Naive thymus-derived CD8-positive, alpha-beta T cell (primary cell): ENCODE measurements around the gene PCNX2. TPM values are rescaled to one million over a fixed set of nuclear protein-coding genes. Genes with fewer than 3 reads are reported as not detected.

Experiments used
- ATAC-seq, 2 donors: fragments of 150-1000 bp; cut with Tn5 transposase in 1 of 2; sonication (Bioruptor Pico), chemical (Tn5 transposase) in 1 of 2; 1 replicate in 1 of 2; 2 replicates in 1 of 2; pipeline ENCODE4 v1.10.0; 2021; ENCODE audit warnings: mild to moderate bottlenecking in 2 of 2, moderate library complexity in 2 of 2
- POLR2A ChIA-PET: fragments of 350-600 bp; sonication (Branson Sonifier 250); formaldehyde crosslinking; loops from one replicate; lab custom pipeline; 2021; ENCODE audit warnings: antibody characterized with exemption; lab: Charles Lee
- DNase-seq, 10 donors: peaks; one replicate each; pipeline versions ENCODE4 v3.0.0 to v3.0.0-alpha.2; 2020 to 2022
- H3K27ac Mint-ChIP-seq, 10 donors: one replicate each; pipeline ENCODE4 v1.8.0; 2020 to 2022; ENCODE audit warnings: mild to moderate bottlenecking in 10 of 10, mixed read lengths in 10 of 10, moderate library complexity in 4 of 10, inconsistent platforms in 1 of 10
- H3K27me3 Mint-ChIP-seq, 5 donors: one replicate each; pipeline ENCODE4 v1.8.0; 2021 to 2022; ENCODE audit warnings: mixed read lengths in 5 of 5
- H3K36me3 Mint-ChIP-seq, 3 donors: one replicate each; pipeline ENCODE4 v1.8.0; 2020 to 2022; ENCODE audit warnings: mixed read lengths in 3 of 3, mild to moderate bottlenecking in 2 of 3, inconsistent platforms in 1 of 3
- H3K4me1 Mint-ChIP-seq, 4 donors: one replicate each; pipeline ENCODE4 v1.8.0; 2021 to 2022; ENCODE audit warnings: mixed read lengths in 4 of 4
- H3K4me3 Mint-ChIP-seq, 10 donors: one replicate each; pipeline ENCODE4 v1.8.0; 2020 to 2022; ENCODE audit warnings: mild to moderate bottlenecking in 10 of 10, mixed read lengths in 10 of 10, moderate library complexity in 6 of 10, inconsistent platforms in 1 of 10
- H3K9me3 Mint-ChIP-seq, 9 donors: one replicate each; pipeline ENCODE4 v1.8.0; 2020 to 2022; ENCODE audit warnings: mixed read lengths in 9 of 9, mild to moderate bottlenecking in 3 of 9, inconsistent platforms in 1 of 9, moderate library complexity in 1 of 9
- polyA plus RNA-seq, 3 donors: library from polyadenylated mRNA; unstranded; fragments of 300-500 nt; fragmentation: Illumina TruSeq; gene quantifications; one replicate each; pipeline ENCODE4 v1.2.3, GENCODE V29; 2021
- total RNA-seq, 8 experiments: library from RNA in 2 of 8; stranded (reverse) in 2 of 8; gene quantifications; one replicate each; pipeline ENCODE4 v1.2.3 and lab custom pipeline; 2021 to 2026

Gene PCNX2
- total and polyA plus RNA-seq, 5 experiments from 2014 or later, result 2.2 to 54.8 (median 6.9) TPM

GRCh38 chr1:232973652-232974611 lies 321.6 kb downstream of the PCNX2 start:
- no peak for ATAC-seq
- Mint-ChIP-seq H3K4me3 (no peak overlapping the region), H3K4me1 (peaks cover 16 to 27% (median 19%) of the 10 kb centered on the region in 4 donors), H3K36me3 (peaks cover 39 to 75% (median 65%) of the 10 kb centered on the region in 3 donors), H3K27ac (peak overlapping the region in 2 of 10 donors; percentile 7 to 35), H3K9me3 (peaks cover 13 to 24% (median 18%) of the 10 kb centered on the region in 9 donors), H3K27me3 (no peaks in the 10 kb centered on the region)
- POLR2A ChIA-PET, result no interaction called here
- DNase-seq, result no peak

- Mint-ChIP-seq H3K4me3 (no peak overlapping the region), H3K9me3 (peaks cover 13 to 24% (median 18%) of the 10 kb centered on the region in 9 donors), H3K36me3 (peaks cover 36 to 90% (median 76%) of the 10 kb centered on the region in 3 donors)
These were observed 325.0 kb downstream of the PCNX2 start for GRCh38 chr1:232970508-232970907.

DNA sequence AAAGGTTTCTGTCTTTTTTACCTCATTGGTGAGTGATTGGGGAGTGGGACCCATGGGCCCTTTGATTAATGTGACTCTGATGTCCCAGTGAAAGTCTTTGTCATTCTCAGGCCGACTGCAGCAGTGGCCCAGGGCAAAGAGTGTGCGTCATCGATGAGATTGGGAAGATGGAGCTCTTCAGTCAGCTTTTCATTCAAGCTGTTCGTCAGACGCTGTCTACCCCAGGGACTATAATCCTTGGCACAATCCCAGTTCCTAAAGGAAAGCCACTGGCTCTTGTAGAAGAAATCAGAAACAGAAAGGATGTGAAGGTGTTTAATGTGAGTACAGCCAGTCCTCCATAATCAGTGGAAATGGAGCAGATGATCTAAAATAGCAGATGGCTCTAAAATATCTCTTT lies 325.7 kb downstream of the PCNX2 start:
- H3K27me3 Mint-ChIP-seq, result no peaks in the 10 kb centered on the region
- peaks cover 8 to 28% (median 15%) of the 10 kb centered on the region in 4 donors for H3K4me1 Mint-ChIP-seq
- H3K9me3 Mint-ChIP-seq, result peaks cover 13 to 24% (median 15%) of the 10 kb centered on the region in 9 donors
- POLR2A ChIA-PET, result no interaction called here
- no peak overlapping the region for H3K27ac Mint-ChIP-seq
- DNase-seq, result no peak
- H3K4me3 Mint-ChIP-seq, result no peak overlapping the region
- H3K36me3 Mint-ChIP-seq, result peaks cover 31 to 92% (median 71%) of the 10 kb centered on the region in 3 donors
- ATAC-seq, result no peak

More at GRCh38 chr1:232970508-232970907, 325.0 kb downstream of the PCNX2 start:
- ATAC-seq (no peak), DNase-seq (no peak)
- Mint-ChIP-seq H3K4me1 (peaks cover under 1 to 21% (median 10%) of the 10 kb centered on the region in 4 donors), H3K27ac (no peak overlapping the region), H3K27me3 (no peaks in the 10 kb centered on the region)
- POLR2A ChIA-PET, result no interaction called here

DNA sequence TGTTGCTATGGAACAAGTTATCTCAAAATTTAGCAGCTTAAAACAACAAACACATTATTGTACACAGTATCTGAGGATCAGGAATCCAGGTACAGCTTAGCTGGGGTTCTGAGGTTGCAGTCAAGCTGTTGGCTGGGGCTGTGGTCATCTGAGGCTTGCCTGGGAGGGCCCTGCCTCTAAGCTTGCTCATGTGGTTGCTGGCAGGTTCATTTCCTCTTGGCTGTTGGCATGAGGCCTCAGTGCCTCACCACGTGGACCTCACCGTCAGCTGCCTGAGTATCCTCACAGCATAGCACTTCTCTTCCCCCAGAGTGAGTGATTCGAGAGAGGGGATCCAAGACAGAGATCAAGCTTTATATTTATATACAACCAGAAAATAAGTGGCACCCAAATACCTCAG lies 326.6 kb downstream of the PCNX2 start:
- Mint-ChIP-seq H3K9me3 (peaks cover 8 to 20% (median 14%) of the 10 kb centered on the region in 9 donors), H3K27me3 (no peaks in the 10 kb centered on the region), H3K36me3 (peaks cover 23 to 88% (median 63%) of the 10 kb centered on the region in 3 donors), H3K4me1 (peaks cover 8 to 32% (median 17%) of the 10 kb centered on the region in 4 donors), H3K4me3 (no peak overlapping the region), H3K27ac (no peak overlapping the region)
- ATAC-seq (no peak), DNase-seq (no peak)
- POLR2A ChIA-PET, result no interaction called here

DNA sequence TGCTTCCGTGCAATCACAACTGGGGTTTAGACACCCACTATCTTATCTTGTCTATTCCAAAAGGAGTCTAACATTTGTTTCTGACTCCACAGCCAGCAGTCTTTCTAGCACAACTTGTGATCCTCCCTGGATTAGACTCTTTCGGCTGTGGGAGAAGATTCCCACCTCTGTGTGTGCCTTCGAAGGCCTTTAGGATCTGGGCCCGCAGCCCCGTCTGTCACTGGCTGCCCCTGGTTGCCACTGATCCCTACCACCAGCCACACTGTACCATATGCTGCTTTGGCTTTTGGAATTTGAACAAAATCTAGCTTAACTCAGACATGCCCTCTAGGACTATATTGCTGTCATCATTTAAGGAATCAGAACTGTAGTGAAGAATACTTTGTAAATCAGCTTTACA lies 327.1 kb downstream of the PCNX2 start:
- POLR2A ChIA-PET, result no interaction called here

DNA sequence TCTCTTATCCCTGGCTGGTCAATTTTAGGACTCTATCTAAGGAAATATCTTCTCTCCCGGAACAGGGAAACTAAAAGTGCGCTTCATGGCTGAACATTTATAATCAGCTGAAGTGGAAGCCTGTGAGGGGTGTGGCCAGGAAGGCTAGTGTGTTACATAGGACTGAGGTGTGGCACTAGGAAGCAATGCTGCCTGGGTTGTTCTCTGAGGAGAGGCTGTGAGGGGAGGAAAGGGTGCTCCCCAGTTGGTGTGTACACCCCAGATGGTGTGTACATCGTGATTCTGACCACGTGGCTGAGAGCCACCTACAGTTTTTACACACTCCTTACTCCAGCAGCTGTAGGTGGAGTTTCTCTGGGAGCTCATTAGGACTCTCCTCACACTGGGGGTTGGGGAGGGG lies 328.9 kb downstream of the PCNX2 start:
- peak overlapping the region in 2 of 10 donors; percentile 34 to 51 for H3K27ac Mint-ChIP-seq

More for the DNA sequence above, 327.1 kb downstream of the PCNX2 start:
- H3K9me3 Mint-ChIP-seq, result peaks cover 6 to 14% (median 8%) of the 10 kb centered on the region in 9 donors
- no peak overlapping the region for H3K4me3 Mint-ChIP-seq
- H3K27me3 Mint-ChIP-seq, result no peaks in the 10 kb centered on the region
- H3K36me3 Mint-ChIP-seq, result peaks cover 17 to 85% (median 57%) of the 10 kb centered on the region in 3 donors
- peak overlapping the region in 1 of 10 donors; percentile 53 for H3K27ac Mint-ChIP-seq
- DNase-seq (no peak), ATAC-seq (no peak)
- H3K4me1 Mint-ChIP-seq, result peaks cover 11 to 38% (median 20%) of the 10 kb centered on the region in 4 donors

DNA sequence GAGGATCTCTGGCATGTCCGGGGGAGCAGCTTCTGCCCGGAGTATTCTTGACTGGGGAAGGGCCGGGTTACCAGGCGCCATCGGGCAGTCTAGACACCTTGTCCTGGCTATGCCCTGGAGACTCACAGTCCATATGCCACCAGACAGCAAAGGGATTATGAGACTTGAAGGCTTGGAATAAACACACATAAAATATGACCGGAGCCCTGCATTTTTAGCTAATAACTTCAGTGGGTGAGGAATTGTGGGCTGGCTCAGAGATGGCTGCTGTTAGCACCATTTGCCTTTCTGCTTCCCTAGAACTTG lies 329.7 kb downstream of the PCNX2 start:
- ATAC-seq (no peak), DNase-seq (no peak)
- H3K36me3 Mint-ChIP-seq, result peaks cover 0 to 77% (median 42%) of the 10 kb centered on the region in 3 donors
- H3K27me3 Mint-ChIP-seq, result no peaks in the 10 kb centered on the region
- POLR2A ChIA-PET, result no interaction called here
- peaks cover 15 to 55% (median 39%) of the 10 kb centered on the region in 4 donors for H3K4me1 Mint-ChIP-seq
- H3K4me3 Mint-ChIP-seq, result no peak overlapping the region
- H3K27ac Mint-ChIP-seq, result peak overlapping the region in 2 of 10 donors; percentile 62 to 66
- no peaks in the 10 kb centered on the region for H3K9me3 Mint-ChIP-seq

More for the DNA sequence above, 328.9 kb downstream of the PCNX2 start:
- DNase-seq (no peak), ATAC-seq (no peak)
- Mint-ChIP-seq H3K27me3 (no peaks in the 10 kb centered on the region), H3K36me3 (peaks cover 4 to 77% (median 45%) of the 10 kb centered on the region in 3 donors), H3K4me1 (peaks cover 17 to 55% (median 34%) of the 10 kb centered on the region in 4 donors), H3K4me3 (no peak overlapping the region), H3K9me3 (peaks cover 0 to 3% (median 0%) of the 10 kb centered on the region in 9 donors)
- POLR2A ChIA-PET, result no interaction called here

DNA sequence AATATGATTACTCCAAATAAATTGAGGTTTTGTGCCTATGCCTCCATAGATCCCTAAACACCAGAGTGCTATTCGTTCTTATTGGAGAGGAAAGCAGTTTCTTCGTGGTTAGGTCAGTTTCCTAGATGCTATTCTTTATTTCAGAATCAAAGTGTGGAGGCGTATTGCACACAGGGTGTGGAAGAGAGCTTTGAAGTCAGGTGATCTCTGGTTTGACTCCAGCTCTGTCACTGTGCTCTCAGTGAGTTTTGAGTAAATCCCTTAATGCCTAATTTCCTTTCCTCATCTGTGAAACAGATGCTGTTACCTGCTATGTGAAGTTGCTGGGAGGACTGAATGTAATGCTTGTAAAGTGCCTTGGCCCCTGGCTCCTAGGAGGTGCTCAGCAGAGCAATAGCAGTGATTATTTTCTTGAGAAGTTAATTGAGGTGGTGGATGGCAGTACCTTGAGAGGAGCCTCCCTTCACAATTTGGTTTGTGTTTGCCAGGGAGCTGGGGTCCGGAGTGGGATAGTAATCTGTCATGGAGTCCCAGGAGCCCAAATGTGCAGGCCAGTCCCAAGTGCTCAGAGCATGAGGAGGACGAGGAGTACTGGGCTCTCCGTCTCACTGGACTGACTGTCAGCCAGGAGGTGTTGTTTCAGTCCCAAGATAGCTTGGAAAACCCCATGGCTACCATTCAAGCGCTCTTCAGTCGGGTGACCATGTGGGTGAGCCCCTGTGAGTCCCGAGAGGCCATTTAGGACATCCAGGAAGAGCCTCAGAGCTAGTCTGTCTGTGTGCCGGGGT lies 330.2 kb downstream of the PCNX2 start:
- POLR2A ChIA-PET, result no interaction called here
- ATAC-seq (peak in 1 of 2 donors; percentile 57), DNase-seq (no peak)
- Mint-ChIP-seq H3K4me3 (peak overlapping the region in 1 of 10 donors; percentile 11), H3K27ac (peak overlapping the region in 2 of 10 donors; percentile 66 to 83), H3K27me3 (no peaks in the 10 kb centered on the region), H3K36me3 (peaks cover 0 to 78% (median 45%) of the 10 kb centered on the region in 3 donors), H3K4me1 (peaks cover 15 to 55% (median 40%) of the 10 kb centered on the region in 4 donors), H3K9me3 (no peaks in the 10 kb centered on the region)

DNA sequence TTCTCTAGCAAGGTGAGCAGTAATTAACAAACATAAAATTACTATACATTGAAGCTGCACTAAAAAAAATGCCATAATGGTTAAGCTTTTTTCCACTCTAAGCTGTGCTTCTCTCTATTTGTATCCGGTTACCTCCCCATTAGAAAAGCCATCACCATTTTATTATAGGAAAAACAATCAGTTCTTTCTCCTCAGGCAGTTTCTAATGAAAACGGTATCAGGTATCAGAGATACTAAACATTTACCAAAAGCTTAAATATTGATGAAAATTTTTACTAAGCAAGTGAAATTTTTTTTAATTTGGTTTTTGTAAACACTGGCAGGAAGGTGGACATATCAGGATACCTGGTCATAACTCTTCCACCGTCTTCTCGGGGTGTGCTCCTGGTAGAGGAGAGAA lies 330.9 kb downstream of the PCNX2 start:
- Mint-ChIP-seq H3K27me3 (no peaks in the 10 kb centered on the region), H3K36me3 (peaks cover 0 to 76% (median 39%) of the 10 kb centered on the region in 3 donors), H3K4me1 (peaks cover 15 to 55% (median 40%) of the 10 kb centered on the region in 4 donors), H3K4me3 (peak overlapping the region in 2 of 10 donors; percentile 11 to 12), H3K9me3 (no peaks in the 10 kb centered on the region), H3K27ac (peak overlapping the region in 1 of 10 donors; percentile 66)
- POLR2A ChIA-PET, result no interaction called here
- DNase-seq (no peak), ATAC-seq (no peak)

- peak overlapping the region in 5 of 10 donors; percentile 7 to 72 (median 55) for H3K4me3 Mint-ChIP-seq
- peak overlapping the region in 7 of 10 donors; percentile 4 to 77 (median 47) for H3K27ac Mint-ChIP-seq
- POLR2A ChIA-PET, result no interaction called here
- DNase-seq, result no peak
- peaks cover 12 to 75% (median 39%) of the 10 kb centered on the region in 3 donors for H3K36me3 Mint-ChIP-seq
- peaks cover 14 to 43% (median 35%) of the 10 kb centered on the region in 4 donors for H3K4me1 Mint-ChIP-seq
- peak in 1 of 2 donors; percentile 23 for ATAC-seq
- H3K27me3 Mint-ChIP-seq, result no peaks in the 10 kb centered on the region
- H3K9me3 Mint-ChIP-seq, result peaks cover 0 to 9% (median 6%) of the 10 kb centered on the region in 9 donors
These were observed 332.5 kb downstream of the PCNX2 start for GRCh38 chr1:232962761-232963745.

DNA sequence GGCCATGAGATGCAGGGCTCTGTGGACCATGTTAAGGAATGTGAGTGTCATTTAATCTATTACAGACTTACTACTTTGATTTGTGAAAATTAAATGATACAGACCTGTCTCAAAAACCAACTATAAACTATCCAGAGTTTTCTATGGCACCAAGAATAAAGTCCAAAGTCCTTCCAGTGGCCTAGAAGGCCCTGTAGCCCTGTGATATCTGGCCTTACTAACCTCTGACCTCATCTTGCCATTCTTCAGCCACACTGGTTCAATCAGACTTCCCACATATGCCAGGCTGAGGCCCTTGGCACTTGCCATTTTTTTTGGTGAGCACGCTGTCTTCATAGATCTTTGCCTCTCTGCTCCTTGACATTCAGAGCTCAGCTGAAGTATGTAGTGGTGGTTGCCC lies 337.5 kb downstream of the PCNX2 start:
- POLR2A ChIA-PET, result no interaction called here
- Mint-ChIP-seq H3K9me3 (peaks cover 0 to 17% (median 10%) of the 10 kb centered on the region in 9 donors), H3K27me3 (no peaks in the 10 kb centered on the region), H3K4me3 (no peak overlapping the region), H3K36me3 (peaks cover 31 to 69% (median 56%) of the 10 kb centered on the region in 3 donors), H3K27ac (peak overlapping the region in 1 of 10 donors; percentile 0), H3K4me1 (peaks cover 12 to 32% (median 25%) of the 10 kb centered on the region in 4 donors)
- no peak for DNase-seq
- ATAC-seq, result no peak
